Osteoblast (primary cell): Measurements from ENCODE around the gene EPS8L2. TPM values are rescaled to one million over a fixed set of nuclear protein-coding genes. Genes with fewer than 3 reads are reported as not detected.
A peak's percentile ranks its signal among the peaks of the same experiment; 100 is the strongest.

Experiments used
- DNase-seq: peaks from one replicate; pipeline ENCODE4 v3.0.0; 2011; ENCODE audit warnings: low spot score, mixed read lengths; ENCODE audit not compliant: insufficient read length; ENCODE audit errors: missing footprints
- H2AFZ ChIP-seq: 2 replicates; pipeline ENCODE4 v1.6.0; 2011; ENCODE audit warnings: mild to moderate bottlenecking, low read length
- H3K27ac ChIP-seq: 2 replicates; pipeline ENCODE4 v1.5.1; 2011; ENCODE audit warnings: mild to moderate bottlenecking, low read depth, low read length, moderate library complexity
- H3K27me3 ChIP-seq: 2 replicates; pipeline ENCODE4 v1.6.0; 2012; ENCODE audit warnings: mild to moderate bottlenecking, control low read depth, inconsistent platforms, low read length, moderate library complexity; ENCODE audit not compliant: insufficient read depth
- H3K36me3 ChIP-seq: 2 replicates; pipeline ENCODE4 v1.5.1; 2011; ENCODE audit warnings: mild to moderate bottlenecking, low read length, control low read depth, moderate library complexity; ENCODE audit not compliant: insufficient read depth
- H3K4me1 ChIP-seq: 2 replicates; pipeline ENCODE4 v1.5.1; 2011; ENCODE audit warnings: mild to moderate bottlenecking, low read length, control low read depth, moderate library complexity; ENCODE audit not compliant: insufficient read depth
- H3K4me2 ChIP-seq: 2 replicates; pipeline ENCODE4 v1.6.0; 2011; ENCODE audit warnings: mild to moderate bottlenecking, low read length; ENCODE audit not compliant: insufficient read depth
- H3K4me3 ChIP-seq: fragments of 200-600 bp; sonication (generic); 3 replicates; pipeline ENCODE4 v1.5.1; 2012; ENCODE audit warnings: mild to moderate bottlenecking, low read length, inconsistent platforms; ENCODE audit not compliant: insufficient read depth
- H3K79me2 ChIP-seq: 2 replicates; pipeline ENCODE4 v1.6.0; 2012; ENCODE audit warnings: mild to moderate bottlenecking, low read length, control low read depth, inconsistent platforms; ENCODE audit not compliant: insufficient read depth
- H3K9me3 ChIP-seq: 2 replicates; pipeline ENCODE4 v1.5.1; 2011; ENCODE audit warnings: low read depth, low read length, control low read depth
- H4K20me1 ChIP-seq: 2 replicates; pipeline ENCODE4 v1.6.0; 2012; ENCODE audit warnings: mild to moderate bottlenecking, low read length, control low read depth; ENCODE audit not compliant: insufficient read depth
- CTCF ChIP-seq: IDR thresholded peaks from 2 replicates; pipeline ENCODE4 v1.5.1; 2011; ENCODE audit warnings: mild to moderate bottlenecking, low read depth, low read length, moderate library complexity; ENCODE audit errors: extremely low read depth
- total RNA-seq: library from RNA; depleted of rRNA; stranded (reverse); fragments of >200 nt; gene quantifications from 2 replicates; pipeline ENCODE4 v1.2.3, GENCODE V29; 2012

Gene EPS8L2
- total RNA-seq, 1 donor, result 29.7 TPM

GRCh38 chr11:709109-709997, 3.3 kb downstream of the EPS8L2 start:
- peaks cover 10% of the 10 kb centered on the region for H3K4me1 ChIP-seq
- H3K4me3 ChIP-seq, result no peak overlapping the region
- no peaks in the 10 kb centered on the region for H3K27me3 ChIP-seq
- no peak overlapping the region for H3K27ac ChIP-seq
- H3K79me2 ChIP-seq, result peaks cover 2% of the 10 kb centered on the region
- no peak overlapping the region for H2AFZ ChIP-seq
- no peak for TF ChIP-seq CTCF
- DNase-seq, result peak; percentile 81
- no peak overlapping the region for H3K4me2 ChIP-seq
- no peaks in the 10 kb centered on the region for H4K20me1 ChIP-seq
- H3K9me3 ChIP-seq, result no peaks in the 10 kb centered on the region
- H3K36me3 ChIP-seq, result no peaks in the 10 kb centered on the region

GRCh38 chr11:714436-714835, 8.4 kb downstream of the EPS8L2 start:
- DNase-seq, result peak; percentile 56
- no peaks in the 10 kb centered on the region for H3K9me3 ChIP-seq
- no peak overlapping the region for H3K4me3 ChIP-seq
- no peaks in the 10 kb centered on the region for H3K36me3 ChIP-seq
- no peaks in the 10 kb centered on the region for H3K79me2 ChIP-seq
- peaks cover 8% of the 10 kb centered on the region for H3K4me1 ChIP-seq
- H3K27me3 ChIP-seq, result no peaks in the 10 kb centered on the region
- TF ChIP-seq CTCF, result no peak
- no peak overlapping the region for H3K4me2 ChIP-seq
- H2AFZ ChIP-seq, result no peak overlapping the region
- H4K20me1 ChIP-seq, result no peaks in the 10 kb centered on the region
- no peak overlapping the region for H3K27ac ChIP-seq

GRCh38 chr11:719214-720016, 13.4 kb downstream of the EPS8L2 start:
- Histone ChIP-seq H3K4me2 (no peak overlapping the region), H2AFZ (no peak overlapping the region), H4K20me1 (no peaks in the 10 kb centered on the region), H3K79me2 (no peaks in the 10 kb centered on the region), H3K9me3 (no peaks in the 10 kb centered on the region), H3K4me1 (no peaks in the 10 kb centered on the region), H3K4me3 (no peak overlapping the region), H3K27me3 (no peaks in the 10 kb centered on the region), H3K36me3 (no peaks in the 10 kb centered on the region), H3K27ac (no peak overlapping the region)
- peak; percentile 76 for DNase-seq
- TF ChIP-seq CTCF, result no peak
